ENCODE results near the gene SBNO2. TPM values are rescaled to one million over a fixed set of nuclear protein-coding genes. Genes with fewer than 3 reads are reported as not detected.

The SBNO2 gene
- total RNA-seq, 1 donor from 2014 or later, result 125 TPM

GRCh38 chr19:1063030-1063908, 110.8 kb downstream of the SBNO2 start:
- no peak overlapping the region for H3K27ac ChIP-seq
- no peaks in the 10 kb centered on the region for H3K36me3 ChIP-seq
- peaks cover 3% of the 10 kb centered on the region for H3K9me3 ChIP-seq
- DNase-seq (peak; percentile 74), ATAC-seq (no peak)
- H3K4me3 ChIP-seq, result no peak overlapping the region
- intact Hi-C loops (cut with DNase I), result no loop called here
- H3K4me1 ChIP-seq, result peaks cover 32% of the 10 kb centered on the region
- H3K27me3 ChIP-seq, result no peaks in the 10 kb centered on the region
- TF ChIP-seq, protein P1, sequence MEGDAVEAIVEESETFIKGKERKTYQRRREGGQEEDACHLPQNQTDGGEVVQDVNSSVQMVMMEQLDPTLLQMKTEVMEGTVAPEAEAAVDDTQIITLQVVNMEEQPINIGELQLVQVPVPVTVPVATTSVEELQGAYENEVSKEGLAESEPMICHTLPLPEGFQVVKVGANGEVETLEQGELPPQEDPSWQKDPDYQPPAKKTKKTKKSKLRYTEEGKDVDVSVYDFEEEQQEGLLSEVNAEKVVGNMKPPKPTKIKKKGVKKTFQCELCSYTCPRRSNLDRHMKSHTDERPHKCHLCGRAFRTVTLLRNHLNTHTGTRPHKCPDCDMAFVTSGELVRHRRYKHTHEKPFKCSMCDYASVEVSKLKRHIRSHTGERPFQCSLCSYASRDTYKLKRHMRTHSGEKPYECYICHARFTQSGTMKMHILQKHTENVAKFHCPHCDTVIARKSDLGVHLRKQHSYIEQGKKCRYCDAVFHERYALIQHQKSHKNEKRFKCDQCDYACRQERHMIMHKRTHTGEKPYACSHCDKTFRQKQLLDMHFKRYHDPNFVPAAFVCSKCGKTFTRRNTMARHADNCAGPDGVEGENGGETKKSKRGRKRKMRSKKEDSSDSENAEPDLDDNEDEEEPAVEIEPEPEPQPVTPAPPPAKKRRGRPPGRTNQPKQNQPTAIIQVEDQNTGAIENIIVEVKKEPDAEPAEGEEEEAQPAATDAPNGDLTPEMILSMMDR (IDR thresholded peaks at IDR 0.05), result no peak

- Histone ChIP-seq H3K27ac (no peak overlapping the region), H3K36me3 (no peaks in the 10 kb centered on the region), H3K4me3 (no peak overlapping the region), H3K9me3 (peaks cover 7% of the 10 kb centered on the region), H3K4me1 (peaks cover 27% of the 10 kb centered on the region), H3K27me3 (no peaks in the 10 kb centered on the region)
- TF ChIP-seq, protein P1 (IDR thresholded peaks at IDR 0.05), result no peak
- intact Hi-C loops (cut with DNase I), result no loop called here
- DNase-seq (no peak), ATAC-seq (no peak)
These were observed 111.6 kb downstream of the SBNO2 start for GRCh38 chr19:1062387-1063029.

DNA sequence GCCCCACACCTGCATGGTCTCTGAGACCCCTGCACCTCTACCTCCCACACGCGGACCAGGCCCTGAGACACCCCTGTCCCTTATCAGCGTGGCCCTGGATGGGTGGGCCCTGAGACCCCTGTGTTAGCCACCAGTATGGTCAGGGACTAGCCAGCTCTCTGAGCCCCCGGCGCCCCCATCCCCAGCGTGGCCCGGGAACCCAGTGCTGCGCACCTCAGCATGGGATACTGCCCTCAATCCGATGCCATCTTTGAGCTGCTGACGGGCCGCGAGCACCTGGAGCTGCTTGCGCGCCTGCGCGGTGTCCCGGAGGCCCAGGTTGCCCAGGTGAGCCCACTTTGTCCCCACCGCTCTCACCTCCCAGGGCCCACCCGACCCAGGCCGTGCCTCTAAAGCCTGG, 112.1 kb downstream of the SBNO2 start:
- no peak for DNase-seq
- Histone ChIP-seq H3K27me3 (no peaks in the 10 kb centered on the region), H3K4me1 (peaks cover 22% of the 10 kb centered on the region), H3K36me3 (no peaks in the 10 kb centered on the region), H3K9me3 (peaks cover 12% of the 10 kb centered on the region), H3K27ac (no peak overlapping the region), H3K4me3 (no peak overlapping the region)
- ATAC-seq, result no peak
- TF ChIP-seq, protein P1 (IDR thresholded peaks at IDR 0.05), result no peak
- intact Hi-C loops (cut with DNase I), result no loop called here

- ATAC-seq (no peak), DNase-seq (no peak)
- Histone ChIP-seq H3K27me3 (no peaks in the 10 kb centered on the region), H3K9me3 (peaks cover 14% of the 10 kb centered on the region), H3K36me3 (no peaks in the 10 kb centered on the region), H3K4me3 (no peak overlapping the region), H3K4me1 (peaks cover 12% of the 10 kb centered on the region), H3K27ac (no peak overlapping the region)
- TF ChIP-seq, protein P1 (IDR thresholded peaks at IDR 0.05), result no peak
- intact Hi-C loops (cut with DNase I), result no loop called here
These were observed 113.4 kb downstream of the SBNO2 start for GRCh38 chr19:1060689-1061088.

DNA sequence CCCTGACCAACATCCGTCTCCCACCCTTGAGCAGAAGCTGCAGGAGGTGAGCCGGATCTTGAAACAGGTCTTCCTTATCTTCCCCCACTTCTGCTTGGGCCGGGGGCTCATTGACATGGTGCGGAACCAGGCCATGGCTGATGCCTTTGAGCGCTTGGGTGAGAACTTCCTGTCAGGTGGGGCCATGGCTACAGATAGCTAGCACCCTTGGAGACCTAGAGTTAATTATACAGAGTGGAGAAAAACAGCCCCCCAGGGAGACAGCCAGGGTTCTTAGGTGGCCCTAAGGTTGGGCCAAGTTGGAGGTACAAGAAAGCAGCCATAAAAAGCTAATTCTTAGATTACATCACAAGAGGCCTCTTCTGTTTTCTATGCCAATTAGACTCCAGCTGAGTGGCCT, 116.0 kb downstream of the SBNO2 start:
- Histone ChIP-seq H3K4me3 (no peak overlapping the region), H3K36me3 (no peaks in the 10 kb centered on the region), H3K9me3 (peaks cover 14% of the 10 kb centered on the region), H3K27ac (no peak overlapping the region), H3K4me1 (no peaks in the 10 kb centered on the region), H3K27me3 (no peaks in the 10 kb centered on the region)
- TF ChIP-seq, protein P1 (IDR thresholded peaks at IDR 0.05), result no peak
- DNase-seq (no peak), ATAC-seq (no peak)
- intact Hi-C loops (cut with DNase I), result no loop called here

Other genes with a start within 250 kb of the SBNO2 start
- 16.1 TPM for gene ARID3A, start 248.2 kb downstream of the SBNO2 start, total RNA-seq
- 21.9 TPM for gene WDR18, start 189.9 kb downstream of the SBNO2 start, total RNA-seq
- not detected for gene GRIN3B, start 173.8 kb downstream of the SBNO2 start, total RNA-seq
- 167 TPM for gene TMEM259, start 153.1 kb downstream of the SBNO2 start, total RNA-seq
- gene RNU6-2, start 152.7 kb downstream of the SBNO2 start, total RNA-seq, result not detected
- 220 TPM for gene CNN2, start 147.7 kb downstream of the SBNO2 start, total RNA-seq
- 51.0 TPM for gene ABCA7, start 134.2 kb downstream of the SBNO2 start, total RNA-seq
- gene ARHGAP45, start 107.1 kb downstream of the SBNO2 start, total RNA-seq, result 98.2 TPM
- gene POLR2E, start 78.9 kb downstream of the SBNO2 start, total RNA-seq, result 155 TPM
- 387 TPM for gene GPX4, start 70.3 kb downstream of the SBNO2 start, total RNA-seq
- 51.8 TPM for gene STK11, start 31.5 kb upstream of the SBNO2 start, total RNA-seq
- 1.0 TPM for gene CBARP, start 63.7 kb upstream of the SBNO2 start, total RNA-seq
- 126 TPM for gene ATP5F1D, start 67.5 kb upstream of the SBNO2 start, total RNA-seq
- gene MIDN, start 74.3 kb upstream of the SBNO2 start, total RNA-seq, result 135 TPM
- gene CIRBP, start 95.1 kb upstream of the SBNO2 start, total RNA-seq, result 322 TPM
- gene FAM174C, start 101.3 kb upstream of the SBNO2 start, total RNA-seq, result 41.4 TPM
- gene EFNA2, start 111.6 kb upstream of the SBNO2 start, total RNA-seq, result not detected
- 78.2 TPM for gene NDUFS7, start 209.6 kb upstream of the SBNO2 start, total RNA-seq
- 7.1 TPM for gene GAMT, start 227.3 kb upstream of the SBNO2 start, total RNA-seq
- 98.7 TPM for gene DAZAP1, start 233.3 kb upstream of the SBNO2 start, total RNA-seq